Activated CD8-positive, alpha-beta memory T cell treated with anti-CD3 and anti-CD28 coated beads for 4 hours (primary cell): ENCODE measurements around the gene GLUD1.
A peak's percentile ranks its signal among the peaks of the same experiment; 100 is the strongest.
"Not testable (repeated sequence)": the region's sequence is repeated elsewhere in the genome, so short reads cannot be mapped to it uniquely, and the experiment has no call there.

ENCODE experiments used
- DNase-seq, 2 donors: peaks; one replicate each; pipeline ENCODE4 v3.0.0-alpha.2; 2020; ENCODE audit warnings: low read depth in 2 of 2

Gene GLUD1

DNA sequence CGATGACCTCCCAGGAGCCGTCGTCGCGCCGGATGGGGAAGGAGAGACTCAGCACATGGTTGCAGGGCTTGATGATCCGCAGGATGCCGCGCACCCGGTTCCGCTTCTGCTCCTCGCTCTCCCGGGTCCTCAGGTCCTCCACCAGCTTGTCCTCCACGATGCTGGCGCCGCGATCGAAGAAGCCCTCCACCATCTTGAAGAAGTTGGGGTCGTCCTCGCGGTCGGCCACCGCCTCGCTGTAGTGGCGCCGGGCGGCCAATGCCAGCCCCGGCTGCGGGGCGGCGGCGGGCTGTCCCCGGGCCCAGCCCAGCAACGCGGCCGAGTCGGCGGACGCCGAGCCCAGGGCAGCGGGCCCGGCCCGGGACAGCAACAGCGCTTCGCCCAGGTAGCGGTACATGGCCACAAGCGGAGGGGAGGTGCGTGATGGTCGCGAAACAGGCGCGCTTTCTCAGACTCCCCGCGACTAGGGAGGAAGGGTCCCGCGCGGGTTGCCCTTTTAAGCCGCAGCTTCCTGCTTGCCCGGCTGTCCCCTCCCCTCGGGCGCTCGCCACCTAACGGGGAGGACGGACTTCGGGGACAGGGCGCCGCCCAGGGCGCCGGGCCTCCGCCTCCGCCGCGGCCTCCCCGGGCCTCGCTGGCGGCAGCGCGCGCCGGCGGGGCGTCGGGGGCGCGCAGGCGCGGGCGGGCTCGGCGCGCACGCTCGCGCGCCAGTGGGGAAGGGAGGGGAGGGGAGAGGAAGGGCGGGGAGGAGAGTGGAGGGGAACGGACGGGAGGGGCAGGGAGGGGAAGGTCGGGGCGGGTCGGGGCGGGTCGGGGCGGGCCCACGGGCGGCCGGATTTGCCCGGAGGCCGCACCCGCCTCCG is at the start of gene GLUD1, which contains the start of gene SHLD2:
Gene GLUD1, minus strand, starts transcription at position 471 of the 863 bp plus-strand sequence. Its CDS starts 74 bp downstream, at position 397.
Gene SHLD2, plus strand, starts transcription at position 834 of the 863 bp plus-strand sequence. CDS start 56,149 bp downstream, outside the sequence.
- peak; percentile 68 to 75 for DNase-seq

DNA sequence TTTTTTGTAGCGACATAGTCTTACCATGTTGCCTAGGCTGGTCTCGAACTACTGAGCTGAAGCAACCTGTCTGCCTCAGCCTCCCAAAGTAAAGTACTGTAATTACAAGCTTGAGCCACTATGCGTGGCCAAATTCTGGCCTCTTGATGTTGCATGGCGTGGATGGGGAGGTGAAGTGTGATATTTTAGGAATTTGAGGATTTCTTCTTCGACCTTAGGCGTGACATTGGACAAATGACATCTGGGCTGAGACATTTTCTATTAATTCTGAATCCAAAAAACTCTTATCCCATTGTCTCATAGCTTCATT is 48.4 kb upstream of the GLUD1 start:
- DNase-seq, result not testable (repeated sequence)

DNA sequence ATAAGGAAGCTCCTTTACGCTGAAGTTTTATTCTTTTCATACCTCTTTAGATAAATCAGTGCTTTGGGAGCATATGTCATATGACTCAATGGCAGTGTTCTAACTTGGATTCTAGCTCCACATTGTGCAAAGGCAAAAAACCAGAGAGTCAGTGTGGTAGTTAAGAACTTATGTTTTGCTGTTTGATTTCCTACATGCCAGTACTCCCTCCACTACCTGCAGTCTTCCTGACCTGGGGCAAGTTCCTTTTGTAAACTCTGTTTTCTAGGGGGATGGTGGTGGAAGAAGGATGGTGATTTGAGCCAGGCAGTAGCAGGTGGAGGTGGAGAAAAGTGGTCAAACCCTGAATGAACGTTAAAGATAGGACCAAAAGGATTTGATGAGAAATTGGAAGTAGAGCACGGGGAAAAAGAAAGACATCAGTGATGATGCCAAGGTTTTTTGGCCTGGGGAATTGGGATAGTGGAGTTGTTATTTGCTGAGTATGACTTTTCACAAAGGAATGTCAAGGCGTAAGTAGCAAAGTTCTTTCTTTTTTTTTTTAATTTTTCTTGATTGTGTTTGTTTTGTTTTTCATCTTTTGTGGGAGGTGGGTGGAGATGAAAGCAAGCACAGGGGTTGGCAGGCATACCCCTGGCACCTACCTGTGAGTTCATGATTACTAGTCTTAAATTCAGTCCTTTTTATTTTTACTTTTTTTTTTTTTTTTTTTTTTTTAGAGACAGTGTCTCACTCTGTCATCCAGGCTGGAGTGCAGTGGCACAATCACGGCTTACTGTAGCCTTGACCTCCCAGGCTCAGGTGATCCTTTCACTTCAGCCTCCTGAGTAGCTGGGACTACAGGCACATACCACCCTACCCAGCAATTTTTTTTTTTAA is 47.8 kb upstream of the GLUD1 start:
- DNase-seq, result not testable (repeated sequence)

DNA sequence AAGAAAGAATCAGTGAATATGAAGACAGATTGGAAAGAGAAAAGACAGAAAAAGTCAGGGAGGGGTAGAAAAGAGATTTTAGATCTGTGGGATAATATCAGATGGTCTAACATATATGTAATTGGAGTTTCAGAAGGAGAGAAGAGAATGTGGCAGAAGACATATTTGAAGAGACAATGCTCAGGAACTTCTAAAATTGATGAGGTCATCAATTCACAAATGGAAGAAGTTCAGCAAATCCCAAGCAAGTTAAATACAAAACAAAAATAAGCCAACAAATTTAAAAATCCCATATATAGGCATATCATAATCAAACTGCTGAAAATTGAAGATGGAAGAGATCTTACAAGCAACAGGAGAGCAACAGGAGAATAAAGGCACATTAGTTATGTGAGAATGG is 42.8 kb upstream of the GLUD1 start:
- not testable (repeated sequence) for DNase-seq

DNA sequence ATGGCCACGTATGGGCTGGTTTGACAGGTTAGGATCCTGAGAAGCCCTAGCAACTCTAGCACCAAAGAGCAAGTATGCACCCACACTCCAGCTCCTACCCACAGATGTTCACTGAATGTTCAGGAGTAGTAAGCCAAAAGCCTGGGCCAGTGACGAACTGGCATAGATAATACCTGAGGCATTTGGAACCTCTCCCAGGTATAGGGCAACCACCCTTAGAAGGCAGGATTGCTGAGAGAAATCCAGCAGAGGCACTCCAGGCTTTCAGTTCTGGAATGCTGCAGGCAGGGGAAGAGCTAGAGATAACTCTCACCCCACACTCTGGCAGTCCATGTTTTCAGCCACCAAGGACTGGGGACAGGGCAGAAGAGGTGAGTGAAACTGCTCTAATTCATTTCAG is 39.8 kb upstream of the GLUD1 start:
- not testable (repeated sequence) for DNase-seq

DNA sequence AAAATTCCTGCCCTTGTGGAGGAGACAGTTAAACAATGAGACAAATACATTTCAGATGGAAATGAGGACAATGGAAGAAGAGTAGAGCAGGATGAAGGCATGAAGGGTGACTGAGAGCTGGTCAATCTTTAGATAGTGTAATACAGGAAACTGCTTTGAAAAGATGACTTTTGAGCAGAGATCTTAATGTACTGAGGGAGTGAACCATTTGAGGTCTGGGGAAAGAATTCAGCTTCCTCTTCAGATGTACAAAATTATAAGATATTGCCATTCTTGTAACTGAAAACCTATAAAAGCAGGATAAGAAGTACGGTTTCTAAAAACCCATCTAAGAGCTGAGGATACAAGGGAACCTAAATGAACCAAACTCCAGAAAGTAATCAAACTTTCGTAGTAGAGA is 39.3 kb upstream of the GLUD1 start:
- DNase-seq, result not testable (repeated sequence)

DNA sequence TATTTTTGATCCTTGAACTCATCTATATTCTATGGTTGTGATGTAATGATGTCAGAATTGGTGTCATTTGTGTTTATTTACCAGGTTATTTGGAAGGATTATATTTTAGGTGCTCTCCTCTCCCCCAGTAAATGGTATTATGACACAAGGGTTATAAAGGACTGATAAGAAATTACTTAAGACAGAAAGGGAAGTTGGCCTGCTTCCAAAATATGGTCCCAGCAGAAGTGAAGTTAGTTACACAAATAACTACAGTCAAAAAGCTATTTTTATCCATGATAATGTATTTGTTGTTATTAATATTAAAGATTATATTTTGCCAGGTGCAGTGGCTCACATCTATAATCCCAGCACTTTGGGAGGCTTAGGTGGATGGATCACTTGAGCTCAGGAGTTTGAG is 37.5 kb upstream of the GLUD1 start:
- not testable (repeated sequence) for DNase-seq

DNA sequence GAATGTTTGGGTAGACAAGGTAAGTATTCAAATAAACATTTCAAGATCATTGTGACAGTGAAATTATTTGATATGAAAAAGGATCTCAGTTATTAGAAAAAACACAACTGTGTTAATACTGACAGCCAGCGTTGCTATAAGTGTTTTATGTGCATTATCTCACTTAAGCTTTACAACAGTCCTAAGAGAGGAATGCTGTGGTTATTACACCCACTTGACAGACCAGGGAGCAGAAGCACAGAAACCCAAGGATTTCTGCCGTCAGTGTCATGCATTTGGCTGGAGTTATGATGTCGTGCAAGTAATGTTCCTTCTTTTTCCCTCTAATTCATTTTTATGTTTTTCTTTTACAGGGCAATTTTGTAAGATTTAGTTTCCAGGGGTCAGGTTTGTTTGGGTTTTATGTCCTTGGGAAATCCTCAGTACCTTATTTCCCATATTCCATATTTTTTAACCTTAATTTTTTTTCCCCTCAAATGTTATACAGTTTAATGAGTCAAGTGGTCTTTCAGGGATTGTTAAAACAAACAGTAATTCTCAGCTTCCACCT is 33.0 kb upstream of the GLUD1 start:
- DNase-seq, result not testable (repeated sequence)

DNA sequence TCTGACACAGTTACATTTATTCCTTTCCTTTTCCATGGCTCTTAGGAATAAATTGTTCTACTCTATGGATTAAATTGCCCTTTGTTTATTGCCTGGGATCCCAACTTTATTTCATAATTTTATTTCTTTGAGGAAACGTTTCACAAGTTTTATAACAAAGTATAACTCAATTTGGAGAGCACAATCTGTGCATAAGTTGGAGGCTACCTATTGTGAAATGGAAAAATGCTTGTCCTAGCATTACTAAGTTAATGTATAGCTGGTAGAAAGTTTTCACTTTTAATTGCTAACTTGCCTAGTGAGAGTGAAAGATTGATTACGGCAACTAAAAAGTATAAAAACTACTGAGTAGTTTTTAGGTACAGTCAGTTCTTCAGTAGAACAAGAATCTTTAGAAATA is 32.4 kb upstream of the GLUD1 start:
- DNase-seq, result not testable (repeated sequence)

DNA sequence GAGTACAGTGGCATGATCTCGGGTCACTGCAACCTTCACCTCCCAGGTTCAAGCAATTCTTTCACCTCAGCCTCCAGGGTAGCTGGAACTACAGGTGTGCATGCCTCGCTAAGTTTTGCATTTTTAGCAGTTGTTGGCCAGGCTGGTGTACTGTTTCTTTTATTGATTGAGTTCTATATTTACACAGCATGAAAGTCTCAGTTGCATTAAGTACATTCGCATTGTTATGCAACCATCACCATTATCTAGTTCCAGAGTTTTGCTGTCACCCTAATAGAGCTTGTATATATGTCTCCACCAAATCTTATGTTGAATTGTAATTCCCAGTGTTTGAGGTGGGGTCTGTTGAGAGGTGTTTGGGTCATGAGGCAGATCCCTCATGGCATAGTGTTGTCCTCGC is 28.7 kb upstream of the GLUD1 start:
- not testable (repeated sequence) for DNase-seq

DNA sequence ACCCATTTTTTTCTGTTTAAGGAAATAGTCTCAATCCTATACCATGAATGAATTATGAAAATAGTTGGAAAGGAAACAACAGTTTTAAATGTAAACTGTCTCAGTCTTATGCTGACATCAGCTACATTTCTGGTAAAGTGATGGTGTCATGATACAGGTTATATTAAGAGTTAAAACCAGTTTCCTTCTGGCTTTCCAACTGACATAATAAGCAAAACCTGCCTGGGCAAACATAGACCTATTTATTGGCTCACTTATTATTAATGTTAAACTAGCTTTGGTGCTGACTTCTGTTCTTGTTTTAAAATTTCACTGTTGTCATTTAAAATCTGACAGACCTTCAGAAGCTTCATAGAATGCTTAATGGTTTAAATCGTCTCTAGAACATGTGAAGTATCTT is 24.4 kb upstream of the GLUD1 start:
- not testable (repeated sequence) for DNase-seq

DNA sequence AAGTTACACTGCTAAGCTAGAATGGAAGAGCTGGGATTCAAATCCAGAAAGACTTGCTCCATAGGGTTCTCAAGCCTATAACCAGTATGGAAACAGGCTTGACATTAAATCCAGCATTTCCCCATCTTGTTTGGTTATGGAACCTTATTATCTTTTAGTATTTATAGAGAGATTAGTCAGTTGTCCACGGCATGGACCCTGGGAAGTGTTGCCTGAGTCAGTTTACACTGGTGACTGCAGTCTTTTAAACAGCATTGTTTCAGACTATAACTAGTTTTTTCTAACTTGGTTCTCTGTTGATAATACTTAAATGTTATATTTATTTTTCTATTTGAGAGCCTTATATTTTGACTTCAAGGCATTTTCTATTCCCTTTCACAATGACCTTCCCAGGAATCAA is 23.5 kb upstream of the GLUD1 start:
- DNase-seq, result not testable (repeated sequence)

DNA sequence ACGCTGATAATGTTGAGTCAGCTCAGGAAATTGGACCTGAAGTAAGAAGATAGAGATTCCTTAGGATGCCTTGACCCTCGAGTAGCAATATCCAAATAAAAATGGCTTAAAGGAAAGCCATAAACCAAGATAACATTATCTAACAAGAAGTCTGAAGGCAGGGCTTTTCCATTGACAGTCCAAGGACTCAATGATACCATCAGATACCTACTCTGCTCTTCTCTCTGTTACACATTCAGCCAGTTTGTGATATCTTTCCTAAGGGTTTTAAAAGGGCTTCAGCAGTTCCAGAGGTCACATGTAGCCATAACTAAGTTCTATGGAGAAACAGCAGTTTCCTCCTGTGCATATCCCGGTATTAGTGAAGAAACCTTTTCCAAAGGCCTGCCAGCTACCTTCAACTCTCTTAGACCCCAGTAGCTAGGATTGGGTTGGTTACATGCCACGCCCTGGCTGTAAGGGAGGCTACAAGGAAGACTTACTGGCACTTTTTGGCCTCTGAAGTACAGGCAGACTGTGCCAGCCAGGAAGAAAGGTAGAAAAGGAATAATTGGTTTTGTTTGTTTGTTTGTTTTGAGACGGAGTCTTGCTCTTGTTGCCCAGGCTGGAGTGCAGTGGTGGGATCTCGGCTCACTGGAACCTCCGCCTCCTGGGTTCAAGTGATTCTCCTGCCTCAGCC is 10.9 kb upstream of the GLUD1 start:
- DNase-seq, result no peak

DNA sequence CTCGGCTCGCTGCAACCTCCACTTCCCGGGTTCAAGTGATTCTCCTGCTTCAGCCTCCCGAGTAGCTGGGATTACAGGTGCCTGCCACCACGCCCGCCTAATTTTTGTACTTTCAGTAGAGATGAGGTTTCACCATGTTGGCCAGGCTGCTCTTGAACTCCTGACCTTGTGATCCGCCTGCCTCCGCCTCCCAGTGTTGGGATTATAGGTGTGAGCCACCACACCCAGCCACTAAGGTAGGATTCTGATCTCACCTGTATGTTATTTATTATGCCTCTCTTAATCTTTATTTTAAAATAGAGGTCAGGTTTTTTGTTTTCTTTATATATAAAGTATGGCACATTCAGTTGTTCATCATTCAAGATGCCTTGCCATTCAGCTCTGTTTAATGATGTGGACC is 10.1 kb upstream of the GLUD1 start:
- not testable (repeated sequence) for DNase-seq

DNA sequence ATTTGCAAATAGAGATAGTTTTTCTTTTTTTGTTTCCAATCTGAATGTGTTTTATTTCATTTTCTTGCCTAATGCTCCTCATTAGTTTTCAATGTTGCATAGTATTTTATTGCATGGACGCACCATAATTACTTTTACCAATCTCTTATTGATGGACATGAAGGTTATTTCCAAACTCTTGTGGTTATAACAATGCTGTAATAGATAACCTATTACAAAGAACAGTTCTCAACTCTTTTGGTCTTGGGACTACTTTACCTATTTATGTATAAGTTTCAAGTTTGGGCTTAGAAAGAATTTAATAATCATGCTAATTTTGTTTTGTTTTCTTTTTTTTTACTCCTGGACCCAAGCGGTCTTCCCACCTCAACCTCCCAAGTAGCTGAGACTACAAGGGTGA is 7.4 kb upstream of the GLUD1 start:
- no peak for DNase-seq

DNA sequence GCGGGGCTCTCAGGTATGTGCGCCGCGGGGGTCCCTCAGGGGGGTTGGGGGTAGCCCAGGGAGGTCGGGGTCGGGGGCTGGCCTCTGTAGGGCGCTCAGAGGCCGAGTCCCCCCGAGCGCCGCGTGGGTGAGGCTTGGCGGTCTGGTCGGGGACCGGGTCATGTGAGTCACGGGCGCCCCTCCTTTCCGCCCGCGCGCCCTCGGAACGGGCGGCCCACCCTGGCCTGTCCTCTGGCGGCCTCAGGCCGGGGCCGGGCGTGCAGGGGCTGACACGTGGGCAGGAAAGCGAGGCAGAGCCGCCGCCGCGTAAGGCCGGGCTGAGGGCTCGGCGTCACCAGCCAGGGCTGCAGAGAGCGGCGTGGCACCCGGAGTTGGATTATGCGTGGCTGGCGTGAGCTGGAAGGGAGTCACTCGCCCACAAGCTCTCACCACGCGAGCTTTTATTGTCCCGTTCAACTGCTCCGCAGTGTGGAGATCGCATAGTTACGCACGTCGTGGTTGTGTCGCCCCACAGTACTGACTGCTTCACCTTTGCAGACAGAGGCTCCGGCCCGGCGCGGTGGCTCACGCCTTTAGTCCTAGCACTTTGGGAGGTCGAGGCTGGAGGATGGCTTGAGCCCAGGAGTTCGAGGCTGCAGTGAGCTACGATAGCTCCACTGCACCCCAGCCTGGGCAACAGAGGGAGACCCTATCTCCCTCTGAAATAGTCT is 748 bp upstream of the GLUD1 start:
- peak; percentile 59 to 71 for DNase-seq

DNA sequence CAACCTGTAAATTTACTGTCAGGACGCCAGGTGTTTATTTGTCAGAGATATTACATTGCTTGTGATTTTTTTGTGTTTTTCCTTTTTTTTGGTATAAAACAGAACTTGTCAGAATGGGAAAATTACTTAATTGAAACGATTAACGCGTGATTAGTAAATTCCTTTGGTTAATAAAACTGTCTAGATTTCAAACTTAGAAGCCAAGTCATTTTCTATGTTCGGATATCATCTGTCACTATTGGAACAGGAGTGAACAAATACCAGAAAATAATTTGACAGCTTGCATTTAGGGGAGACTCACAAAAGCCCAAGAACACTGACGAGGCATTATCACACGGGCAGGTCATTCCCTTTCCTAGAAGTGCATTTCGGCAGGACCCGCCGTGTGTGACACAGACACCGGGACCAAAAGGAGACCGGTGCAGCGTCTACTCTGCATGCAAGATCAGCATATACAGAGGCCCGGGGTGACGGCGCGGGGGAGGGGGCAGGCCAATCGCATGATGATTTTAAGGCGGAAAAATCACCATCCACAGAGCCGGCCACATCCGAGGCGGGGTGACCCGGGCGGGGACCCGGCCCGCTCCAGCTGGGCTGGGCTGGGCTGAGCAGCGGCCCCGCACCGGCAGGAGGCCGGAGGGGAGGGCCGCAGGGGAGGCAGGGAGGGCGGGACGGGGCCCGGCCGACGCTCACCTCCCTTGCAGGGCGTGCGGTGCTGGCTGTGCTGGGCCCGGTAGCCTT is 841 bp downstream of the GLUD1 start:
- DNase-seq, result peak; percentile 28 to 34

DNA sequence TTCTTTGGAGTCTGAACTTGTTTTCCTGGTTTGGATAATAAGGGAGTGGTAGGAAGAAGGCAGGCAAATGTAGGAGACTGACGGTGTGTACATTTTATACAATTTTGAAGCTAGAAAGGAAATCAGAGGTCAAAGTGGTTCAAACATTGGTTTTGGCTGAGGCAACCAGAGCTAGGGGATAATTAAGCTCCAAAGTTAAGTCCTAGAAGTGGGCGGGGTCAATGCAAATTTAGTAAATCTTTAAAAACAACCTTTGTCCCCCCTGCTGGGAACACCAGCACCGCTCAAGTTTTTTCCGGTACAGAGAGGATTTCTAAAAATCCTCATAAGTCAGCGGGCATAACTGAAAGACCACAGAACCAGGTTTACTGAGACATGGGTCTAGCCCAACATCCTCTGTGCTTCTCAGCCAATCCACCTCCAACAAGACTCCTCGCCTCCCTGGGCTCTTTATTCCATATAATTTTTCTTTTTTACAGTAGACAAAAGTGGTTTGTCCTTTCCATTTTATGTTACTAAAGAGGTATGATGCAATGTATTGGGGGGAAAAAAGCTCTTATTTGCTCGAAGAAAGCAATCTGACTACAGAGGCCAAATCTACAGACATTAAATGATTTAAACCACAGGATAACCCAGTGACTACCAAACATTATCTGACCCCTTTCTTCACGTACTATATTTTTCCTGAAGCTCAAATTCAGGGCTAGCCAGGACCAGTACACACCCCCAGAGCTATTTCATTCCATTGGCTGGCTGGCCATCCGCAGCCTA is 1.6 kb downstream of the GLUD1 start:
- no peak for DNase-seq

DNA sequence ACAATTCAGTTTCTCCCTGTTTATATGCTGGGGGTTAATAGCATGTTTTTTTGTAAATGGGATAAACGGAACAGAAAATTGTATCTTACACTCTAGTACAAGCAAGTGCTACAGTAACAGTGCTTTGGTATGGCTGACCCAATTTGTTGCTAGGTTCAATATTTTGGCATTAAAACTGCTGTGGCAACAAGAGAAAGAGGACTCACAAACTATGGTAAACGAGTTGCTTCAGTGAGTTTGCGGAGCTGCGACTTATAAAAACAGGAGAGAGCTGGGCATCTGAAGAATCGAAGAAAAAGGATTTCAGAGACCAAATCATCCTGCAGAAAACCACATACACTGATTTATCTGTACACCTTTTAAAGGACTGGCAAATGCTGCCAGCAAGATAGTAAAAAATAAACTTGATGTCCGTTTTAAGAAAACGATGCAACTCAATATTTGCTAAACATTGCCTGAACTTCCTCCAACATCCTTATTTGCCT is 2.2 kb downstream of the GLUD1 start:
- no peak for DNase-seq
